ENCODE results near the gene ATXN1L.

Gene ATXN1L

GRCh38 chr16:71848622-71849021, 2.8 kb downstream of the ATXN1L start:
- no peak for TF ChIP-seq CTCF (IDR thresholded peaks at IDR 0.05)

GRCh38 chr16:71851746-71852145, 6.0 kb downstream of the ATXN1L start:
- TF ChIP-seq CTCF (IDR thresholded peaks at IDR 0.05), result no peak

- no peak for TF ChIP-seq CTCF (IDR thresholded peaks at IDR 0.05)
These were observed 6.4 kb downstream of the ATXN1L start for GRCh38 chr16:71852158-71852557.

GRCh38 chr16:71852561-71852960, 6.8 kb downstream of the ATXN1L start:
- TF ChIP-seq CTCF (IDR thresholded peaks at IDR 0.05), result no peak

- no peak for TF ChIP-seq CTCF (IDR thresholded peaks at IDR 0.05)
These were observed 7.6 kb downstream of the ATXN1L start for GRCh38 chr16:71853413-71853812.

- no peak for TF ChIP-seq CTCF (IDR thresholded peaks at IDR 0.05)
These were observed 8.7 kb downstream of the ATXN1L start for GRCh38 chr16:71854369-71854948.

GRCh38 chr16:71855937-71856662, 10.3 kb downstream of the ATXN1L start:
- TF ChIP-seq CTCF (IDR thresholded peaks at IDR 0.05), result no peak

Data from LNCAP (cell line).